GM18526 (cell line): ENCODE measurements around the gene BATF3.

Experiments
- POLR2A ChIP-seq: IDR thresholded peaks from 3 replicates; pipeline ENCODE4 v1.6.1; 2011; ENCODE audit not compliant: insufficient read length; ENCODE audit errors: extremely low read depth

Gene BATF3

DNA sequence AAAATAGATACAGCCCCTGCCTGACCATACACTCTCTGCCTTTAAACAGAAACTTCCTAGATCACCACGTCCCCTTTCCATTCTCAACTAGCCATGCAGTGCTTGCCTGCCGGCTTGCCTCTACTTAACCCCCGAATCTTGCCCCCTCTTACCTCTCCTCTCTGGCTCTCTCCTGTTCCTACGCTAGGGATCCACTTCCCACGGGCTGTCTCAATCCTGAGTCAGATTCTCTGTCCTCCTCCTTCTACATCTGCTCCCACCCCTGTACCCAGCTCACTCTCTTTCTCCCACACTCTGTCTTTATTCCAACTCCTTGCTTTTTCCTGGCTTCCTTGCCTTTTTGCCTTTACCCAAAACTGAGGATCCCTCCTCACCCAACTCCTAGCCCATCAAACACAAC lies 61.7 kb downstream of the BATF3 start:
- TF ChIP-seq POLR2A = no peak
